Activated T-cell treated with anti-CD3 and anti-CD28 coated beads for 1 hour (primary cell): ENCODE results near the gene LIPG.

Experiments used
- DNase-seq: peaks from one replicate; pipeline ENCODE4 v3.0.0-alpha.2; 2020; ENCODE audit warnings: low read depth

The LIPG gene

GRCh38 chr18:49638891-49639557, 77.2 kb downstream of the LIPG start:
- no peak for DNase-seq

- no peak for DNase-seq
Observed at GRCh38 chr18:49639643-49640391, 78.0 kb downstream of the LIPG start.

GRCh38 chr18:49640741-49641140, 78.9 kb downstream of the LIPG start:
- DNase-seq = no peak

- DNase-seq = no peak
Observed at GRCh38 chr18:49645196-49645595, 83.3 kb downstream of the LIPG start.

GRCh38 chr18:49645841-49646351, 84.0 kb downstream of the LIPG start:
- DNase-seq = no peak

- DNase-seq = no peak
Observed at GRCh38 chr18:49646873-49647272, 85.0 kb downstream of the LIPG start.

- no peak for DNase-seq
Observed at GRCh38 chr18:49647496-49648168, 85.8 kb downstream of the LIPG start.

GRCh38 chr18:49648326-49648725, 86.5 kb downstream of the LIPG start:
- no peak for DNase-seq
